Heart left ventricle (tissue), 16 donors: ENCODE results near the gene SOX14. TPM values are rescaled to one million over a fixed set of nuclear protein-coding genes. Genes with fewer than 3 reads are reported as not detected.

ENCODE experiments used
- ATAC-seq, 4 donors: fragments of 200-7000 bp; cut with Tn5 transposase; one replicate each; pipeline ENCODE4 v1.9.1; 2020 to 2022; ENCODE audit warnings: moderate library complexity in 4 of 4, mild to moderate bottlenecking in 3 of 4, moderate number of reproducible peaks in 1 of 4
- DNase-seq, 5 donors: peaks; one replicate each; pipeline ENCODE4 v3.0.0-alpha.2; 2020
- H3K27ac ChIP-seq, 12 donors: fragments of 200-600 bp; sonication (generic) in 4 of 12; one replicate each; pipeline versions ENCODE4 v1.5.0 to v1.8.0; 2016 to 2022; ENCODE audit warnings: mild to moderate bottlenecking in 2 of 12
- H3K27me3 ChIP-seq, 9 donors: fragments of 200-600 bp; sonication (generic) in 2 of 9; one replicate each; pipeline versions ENCODE4 v1.5.1 to v1.8.0; 2016 to 2022; ENCODE audit warnings: mild to moderate bottlenecking in 3 of 9
- H3K36me3 ChIP-seq, 9 donors: fragments of 200-600 bp; sonication (generic) in 2 of 9; one replicate each; pipeline versions ENCODE4 v1.5.0 to v1.8.0; 2018 to 2022; ENCODE audit warnings: mild to moderate bottlenecking in 2 of 9
- H3K4me1 ChIP-seq, 12 donors: fragments of 200-600 bp; sonication (generic) in 4 of 12; one replicate each; pipeline versions ENCODE4 v1.5.0 to v1.8.0; 2016 to 2022; ENCODE audit warnings: mild to moderate bottlenecking in 3 of 12
- H3K4me3 ChIP-seq, 12 donors: fragments of 200-600 bp; sonication (generic) in 4 of 12; one replicate each; pipeline versions ENCODE4 v1.5.0 to v1.8.0; 2017 to 2022; ENCODE audit warnings: mild to moderate bottlenecking in 9 of 12, moderate library complexity in 4 of 12
- H3K9me3 ChIP-seq, 12 donors: fragments of 200-600 bp; sonication (generic) in 4 of 12; one replicate each; pipeline versions ENCODE4 v1.5.0 to v1.8.0; 2016 to 2022; ENCODE audit warnings: mild to moderate bottlenecking in 1 of 12
- POLR2A ChIP-seq, 2 donors: fragments of 450-650 bp; IDR thresholded peaks; one replicate each; pipeline ENCODE4 v1.6.1; 2017; ENCODE audit warnings: antibody characterized with exemption in 2 of 2, mild to moderate bottlenecking in 2 of 2, moderate library complexity in 2 of 2
- WGBS, 4 donors: extraction: QIAGEN DNeasy Blood & Tissue Kit in 2 of 4; methylation state at CpG; one replicate each; pipeline versions ENCODE4 v1.1.5 to v1.1.7; 2013 to 2018; 5-methylcytosine and 5-hydroxymethylcytosine counted together
- intact Hi-C, 10 donors: fragments of 100-400 bp; cut with DNase I; formaldehyde crosslinking; loops; one replicate each; pipeline versions ENCODE4 v1.11.1 to v1.14.2; 2022
- long read RNA-seq, 3 donors: library from polyadenylated mRNA; unstranded; transcript quantifications; one replicate each; pipeline ENCODE4 v2.0.0, GENCODE V29; 2020 to 2021
- polyA plus RNA-seq, 2 donors: library from polyadenylated mRNA; stranded (reverse); fragments of 200-250 nt; gene quantifications; one replicate each; pipeline ENCODE4 v1.2.3, GENCODE V29; 2013
- total RNA-seq, 9 donors: library from RNA; depleted of rRNA in 2 of 9; stranded (reverse); fragments of >200 nt in 2 of 9; fragmentation: NEBNext Ultra II Directional in 3 of 9; extraction: Animal tissue kit (Norgen Biotek cat#: 25700) in 3 of 9; gene quantifications; one replicate each; pipeline versions ENCODE4 v1.1.0 to v1.2.4, GENCODE V29; 2016 to 2023
- TF ChIP-seq, protein P1 (sequence below), 12 donors: fragments of 200-600 bp; sonication (generic) in 4 of 12; IDR thresholded peaks; one replicate each; pipeline versions ENCODE4 v1.5.0 to v1.8.0; 2018 to 2022; ENCODE audit warnings: antibody characterized with exemption in 12 of 12, mild to moderate bottlenecking in 5 of 12
- donor health status: ischemic (EF 13 %, LVEDD 7.1; RV severe dilation, severe dysfunction).
- donor health status: healthy with polysubstance abuse.
- donor health status: DM: no; HTN: yes; CAD: no.
- donor health status: DM: no; HTN: no; CAD: no.
- donor health status: ischemic (EF 25% LVEDD 6.9; RV normal size, moderate dysfunction).
- donor health status: ischemic (EF 25% LVEDD 5.7; RV mildly dilated, moderate dysfunction).
- donor health status: healthy.
- donor health status: DM: yes; HTN: yes; CAD: no.
- donor health status: ischemic (EF 35%, LVEDD 5.7; RV mildly dilated, moderate dysfunction).
- donor health status: nonischemic (EF 11% LVEDD 7.7; RV severe dilation, severe dysfunction).
- donor health status: DM: yes; HTN: yes; CAD: no.
- donor health status: PGD.
- donor health status: ischemic (EF 29% LVEDD 5.4; RV normal size, mild dysfunction).
- donor health status: nonischemic (EF 23%, LVEDD 6.1; RV moderate dilation, normal function).

SOX14 gene
- total RNA-seq (not detected), polyA plus RNA-seq (not detected)
- long read RNA-seq, donor 1 = 0 reads
- long read RNA-seq, donor 2 = 0 reads
- long read RNA-seq, donor 3 = 0 reads

DNA sequence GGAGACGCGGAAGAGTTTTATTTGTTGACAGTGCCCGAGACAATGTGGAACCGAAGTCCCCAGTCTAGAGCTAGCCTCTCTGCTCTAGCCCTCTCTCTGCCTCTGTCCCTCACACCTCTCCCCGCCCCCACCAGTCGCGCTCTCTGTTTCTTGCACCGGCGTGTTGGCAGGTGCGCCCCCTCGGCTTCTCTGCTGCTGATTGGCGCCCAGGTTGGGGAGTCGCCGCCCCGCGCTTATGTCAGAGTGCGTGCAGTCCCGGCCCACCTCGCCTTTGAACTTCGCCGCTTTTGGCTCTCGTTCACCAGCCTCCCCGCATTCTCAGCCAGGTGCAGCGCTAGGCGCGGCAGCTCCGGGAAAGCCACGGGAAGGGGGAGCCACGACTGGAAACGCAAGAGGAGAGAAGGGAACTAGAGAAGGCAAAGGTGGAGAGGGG, at the start of gene SOX14:
Gene SOX14 (plus strand): TSS at position 315 of the 433 bp plus-strand sequence. CDS start 470 bp downstream, outside the sequence.
- H3K27me3 ChIP-seq = peaks cover 70 to 98% (median 92%) of the 10 kb centered on the region in 9 donors
- TF ChIP-seq POLR2A (IDR thresholded peaks at IDR 0.05) = no peak
- TF ChIP-seq, protein P1, sequence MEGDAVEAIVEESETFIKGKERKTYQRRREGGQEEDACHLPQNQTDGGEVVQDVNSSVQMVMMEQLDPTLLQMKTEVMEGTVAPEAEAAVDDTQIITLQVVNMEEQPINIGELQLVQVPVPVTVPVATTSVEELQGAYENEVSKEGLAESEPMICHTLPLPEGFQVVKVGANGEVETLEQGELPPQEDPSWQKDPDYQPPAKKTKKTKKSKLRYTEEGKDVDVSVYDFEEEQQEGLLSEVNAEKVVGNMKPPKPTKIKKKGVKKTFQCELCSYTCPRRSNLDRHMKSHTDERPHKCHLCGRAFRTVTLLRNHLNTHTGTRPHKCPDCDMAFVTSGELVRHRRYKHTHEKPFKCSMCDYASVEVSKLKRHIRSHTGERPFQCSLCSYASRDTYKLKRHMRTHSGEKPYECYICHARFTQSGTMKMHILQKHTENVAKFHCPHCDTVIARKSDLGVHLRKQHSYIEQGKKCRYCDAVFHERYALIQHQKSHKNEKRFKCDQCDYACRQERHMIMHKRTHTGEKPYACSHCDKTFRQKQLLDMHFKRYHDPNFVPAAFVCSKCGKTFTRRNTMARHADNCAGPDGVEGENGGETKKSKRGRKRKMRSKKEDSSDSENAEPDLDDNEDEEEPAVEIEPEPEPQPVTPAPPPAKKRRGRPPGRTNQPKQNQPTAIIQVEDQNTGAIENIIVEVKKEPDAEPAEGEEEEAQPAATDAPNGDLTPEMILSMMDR (IDR thresholded peaks at IDR 0.05) = no peak
- no peak within 1 kb of the TSS for H3K27ac ChIP-seq
- 1 to 3% (median 2%) methylated on average over 30 of the region's 30 CpGs for WGBS, 4 donors
- ATAC-seq = no peak
- peak within 1 kb of the TSS in 3 of 12 donors; percentile 7 to 19 (median 17) for H3K4me3 ChIP-seq
- DNase-seq = no peak
- H3K36me3 ChIP-seq = no peaks in the 10 kb centered on the region
- H3K4me1 ChIP-seq = peaks cover 0 to 44% (median 14%) of the 10 kb centered on the region in 12 donors
- intact Hi-C loops = no loop called here
- H3K9me3 ChIP-seq = no peaks in the 10 kb centered on the region

DNA sequence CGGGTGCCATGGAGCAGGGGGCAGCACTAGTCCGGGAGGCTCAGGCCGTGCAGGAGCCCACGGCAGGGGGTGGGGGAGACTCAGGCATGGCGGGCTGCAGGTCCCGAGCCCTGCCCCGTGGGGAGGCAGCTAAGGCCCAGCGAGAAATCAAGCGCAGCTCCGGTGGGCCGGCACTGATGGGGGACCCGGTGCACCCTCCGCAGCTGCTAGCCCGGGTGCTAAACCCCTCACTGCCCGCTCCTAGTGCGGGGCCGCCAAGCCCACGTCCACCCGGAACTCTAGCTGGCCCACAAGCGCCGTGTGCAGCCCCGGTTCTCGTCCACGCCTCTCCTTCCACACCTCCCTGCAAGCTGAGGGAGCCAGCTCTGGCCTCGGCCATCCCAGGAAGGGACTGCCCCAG, 49.6 kb upstream of the SOX14 start:
- 92 to 94% (median 93%) methylated on average over 22 to 25 of the region's 25 CpGs for WGBS, 4 donors
- no peak for TF ChIP-seq POLR2A (IDR thresholded peaks at IDR 0.05)
- TF ChIP-seq, protein P1 (IDR thresholded peaks at IDR 0.05) = no peak
- no peak overlapping the region for H3K4me3 ChIP-seq
- peaks cover 0 to 27% (median 0%) of the 10 kb centered on the region in 12 donors for H3K9me3 ChIP-seq
- H3K27ac ChIP-seq = no peak overlapping the region
- ATAC-seq (no peak), DNase-seq (no peak)
- H3K4me1 ChIP-seq = no peaks in the 10 kb centered on the region
- no peaks in the 10 kb centered on the region for H3K27me3 ChIP-seq
- intact Hi-C loops = no loop called here
- H3K36me3 ChIP-seq = no peaks in the 10 kb centered on the region

DNA sequence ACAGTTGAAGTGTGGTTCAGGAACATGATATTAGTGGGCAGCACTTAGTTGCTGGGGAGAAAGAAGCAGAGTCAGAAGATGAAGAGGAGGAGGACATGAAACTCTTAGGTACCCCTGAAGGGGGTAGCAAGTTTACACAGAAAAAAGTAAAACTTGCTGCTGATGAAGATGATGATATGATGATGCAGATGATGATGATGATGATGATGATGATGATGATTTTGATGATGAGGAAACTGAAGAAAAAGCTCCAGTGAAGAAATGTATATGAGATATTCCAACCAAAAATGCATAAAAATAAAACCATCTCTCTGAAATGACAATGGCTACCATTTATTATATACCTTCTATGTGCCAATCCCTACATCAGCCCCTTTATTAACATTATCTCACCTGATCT, 39.9 kb upstream of the SOX14 start:
- no peak for ATAC-seq
- no peaks in the 10 kb centered on the region for H3K4me1 ChIP-seq
- H3K9me3 ChIP-seq = peaks cover 0 to 18% (median 5%) of the 10 kb centered on the region in 12 donors
- no peak overlapping the region for H3K4me3 ChIP-seq
- no peak for DNase-seq
- H3K27me3 ChIP-seq = no peaks in the 10 kb centered on the region
- intact Hi-C loops = no loop called here
- TF ChIP-seq POLR2A (IDR thresholded peaks at IDR 0.05) = no peak
- TF ChIP-seq, protein P1 (IDR thresholded peaks at IDR 0.05) = no peak
- H3K36me3 ChIP-seq = no peaks in the 10 kb centered on the region
- H3K27ac ChIP-seq = no peak overlapping the region

DNA sequence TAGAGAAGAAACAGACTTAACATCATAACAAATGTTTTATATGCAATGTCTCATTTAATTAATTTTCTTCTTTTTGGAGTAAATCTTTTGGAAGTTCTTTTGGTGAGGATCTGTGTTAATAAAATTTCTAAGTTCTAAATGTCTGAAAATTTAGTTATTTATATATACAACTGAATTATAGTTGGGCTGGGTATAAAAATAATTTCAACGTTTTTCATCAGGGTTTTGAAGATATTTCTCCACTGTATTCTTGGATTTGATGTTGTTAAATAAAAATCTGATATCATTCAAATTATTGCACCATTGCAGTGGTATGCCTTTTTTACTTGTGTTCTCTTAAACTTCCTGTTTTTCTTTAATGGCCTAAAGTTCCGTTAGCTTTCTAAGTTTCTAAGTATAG, 26.9 kb upstream of the SOX14 start:
- no peak overlapping the region for H3K27ac ChIP-seq
- TF ChIP-seq, protein P1 (IDR thresholded peaks at IDR 0.05) = no peak
- TF ChIP-seq POLR2A (IDR thresholded peaks at IDR 0.05) = no peak
- no peaks in the 10 kb centered on the region for H3K4me1 ChIP-seq
- peaks cover 0 to 48% (median 19%) of the 10 kb centered on the region in 12 donors for H3K9me3 ChIP-seq
- H3K36me3 ChIP-seq = no peaks in the 10 kb centered on the region
- ATAC-seq = no peak
- intact Hi-C loops = no loop called here
- no peak for DNase-seq
- 53 to 72% (median 68%) methylated on average over 2 of the region's 2 CpGs for WGBS, 4 donors
- H3K4me3 ChIP-seq = no peak overlapping the region
- peaks cover 0 to 4% (median 0%) of the 10 kb centered on the region in 9 donors for H3K27me3 ChIP-seq
